HCT116 (cell line): ENCODE data around the gene PHACTR1.
A peak's percentile ranks its signal among the peaks of the same experiment; 100 is the strongest.

Source experiments
- CTCF ChIP-seq, 3 experiments: fragments of 200-600 bp in 1 of 3; sonication (generic) in 1 of 3; IDR thresholded peaks in 2 of 3; conservative IDR thresholded peaks in 1 of 3; 2 replicates each; pipeline ENCODE4 v1.5.1; 2012 to 2017; ENCODE audit warnings: low read depth in 2 of 3, low read length in 2 of 3, antibody characterized with exemption in 1 of 3, borderline replicate concordance in 1 of 3, control low read depth in 1 of 3, mild to moderate bottlenecking in 1 of 3, mixed read lengths in 1 of 3, mixed run types in 1 of 3, moderate library complexity in 1 of 3; ENCODE audit not compliant: insufficient read depth in 1 of 3
- ELF1 ChIP-seq: IDR thresholded peaks from 2 replicates; pipeline ENCODE4 v1.6.1; 2012; ENCODE audit warnings: low read depth, borderline replicate concordance
- ZBTB33 ChIP-seq: IDR thresholded peaks from 2 replicates; pipeline ENCODE4 v1.6.1; 2011; ENCODE audit warnings: mild to moderate bottlenecking, low read length, moderate library complexity; ENCODE audit not compliant: insufficient replicate concordance; ENCODE audit errors: extremely low read depth

GRCh38 chr6:13300643-13301590 lies 584.4 kb downstream of the PHACTR1 start:
- TF ChIP-seq ELF1 = no peak
- TF ChIP-seq CTCF (IDR thresholded peaks at IDR 0.05 in 2 of 3, conservative IDR thresholded peaks at IDR 0.05 in 1 of 3; ENCODE audit: borderline replicate concordance in 1 of 3, insufficient read depth in 1 of 3, low read depth in 2 of 3, low read length in 2 of 3) = 0 out of 6 replicates have a peak, but pooled peaks of 1 of the 3 experiments have one; percentile 4
- TF ChIP-seq ZBTB33 = no peak
